Esophagus squamous epithelium (tissue), 5 donors: ENCODE data around the gene KLF16. TPM values are rescaled to one million over a fixed set of nuclear protein-coding genes. Genes with fewer than 3 reads are reported as not detected.
"Not testable (repeated sequence)": the region's sequence is repeated elsewhere in the genome, so short reads cannot be mapped to it uniquely, and the experiment has no call there.

Experiments used
- DNase-seq: peaks from one replicate; lab custom pipeline; 2025; lab: John Stamatoyannopoulos, UW
- H3K27ac ChIP-seq, 4 donors: fragments of 200-600 bp; sonication (generic); one replicate each; pipeline ENCODE4 v1.5.1; 2016 to 2019; ENCODE audit warnings: mild to moderate bottlenecking in 1 of 4
- H3K27me3 ChIP-seq, 4 donors: fragments of 200-600 bp; sonication (generic); 1 replicate in 3 of 4; 2 replicates in 1 of 4; pipeline versions ENCODE4 v1.5.1 to v1.6.0; 2017 to 2021; ENCODE audit warnings: antibody characterized with exemption in 1 of 4
- H3K36me3 ChIP-seq, 3 donors: fragments of 200-600 bp; sonication (generic); one replicate each; pipeline ENCODE4 v1.5.1; 2016 to 2019
- H3K4me1 ChIP-seq, 3 donors: fragments of 200-600 bp; sonication (generic); one replicate each; pipeline ENCODE4 v1.5.1; 2017 to 2019
- H3K4me3 ChIP-seq, 4 donors: fragments of 200-600 bp; sonication (generic); 1 replicate in 3 of 4; 2 replicates in 1 of 4; pipeline ENCODE4 v1.5.1; 2016 to 2019; ENCODE audit warnings: mild to moderate bottlenecking in 2 of 4, moderate library complexity in 1 of 4
- H3K9me3 ChIP-seq, 3 donors: fragments of 200-600 bp; sonication (generic); one replicate each; pipeline ENCODE4 v1.5.1; 2016 to 2019
- POLR2A ChIP-seq, 4 donors: fragments of 450-650 bp; IDR thresholded peaks; one replicate each; pipeline ENCODE4 v1.6.1; 2017; ENCODE audit warnings: antibody characterized with exemption in 4 of 4, mild to moderate bottlenecking in 4 of 4, moderate library complexity in 3 of 4
- WGBS, 2 donors: methylation state at CpG; one replicate each; pipeline ENCODE4 v1.1.5; 2018; 5-methylcytosine and 5-hydroxymethylcytosine counted together
- intact Hi-C: fragments of 100-400 bp; cut with DNase I; formaldehyde crosslinking; loops from one replicate; pipeline ENCODE4 v1.15.0; 2022
- total RNA-seq, 4 donors: library from RNA; depleted of rRNA; stranded (reverse); fragments of >200 nt; gene quantifications; one replicate each; pipeline ENCODE4 v1.1.0, GENCODE V29; 2016
- TF ChIP-seq, protein P1 (sequence below), 6 experiments: fragments of 450-650 bp in 4 of 6; fragments of 200-600 bp in 2 of 6; sonication (generic) in 2 of 6; IDR thresholded peaks; one replicate each; pipeline ENCODE4 v1.5.1; 2016 to 2019; ENCODE audit warnings: antibody characterized with exemption in 6 of 6, mild to moderate bottlenecking in 4 of 6, moderate library complexity in 4 of 6
- donor health status: DM: yes; HTN: yes; CAD: no.

The KLF16 gene
- total RNA-seq, 4 donors from 2014 or later: 8.3 to 13.5 (median 9.1) TPM

GRCh38 chr19:1882089-1882785 is 18.9 kb upstream of the KLF16 start:
- Histone ChIP-seq H3K36me3 (peaks cover 0 to 25% (median 6%) of the 10 kb centered on the region in 3 donors), H3K27me3 (no peaks in the 10 kb centered on the region), H3K4me1 (peaks cover 38 to 56% (median 44%) of the 10 kb centered on the region in 3 donors), H3K27ac (peak overlapping the region; percentile 94 to 96 (median 96)), H3K9me3 (no peaks in the 10 kb centered on the region), H3K4me3 (peak overlapping the region in 3 of 4 donors; percentile 20 to 98 (median 94))
- DNase-seq: no peak
- intact Hi-C loops: no loop called here
- TF ChIP-seq POLR2A (IDR thresholded peaks at IDR 0.05): no peak
- TF ChIP-seq, protein P1, sequence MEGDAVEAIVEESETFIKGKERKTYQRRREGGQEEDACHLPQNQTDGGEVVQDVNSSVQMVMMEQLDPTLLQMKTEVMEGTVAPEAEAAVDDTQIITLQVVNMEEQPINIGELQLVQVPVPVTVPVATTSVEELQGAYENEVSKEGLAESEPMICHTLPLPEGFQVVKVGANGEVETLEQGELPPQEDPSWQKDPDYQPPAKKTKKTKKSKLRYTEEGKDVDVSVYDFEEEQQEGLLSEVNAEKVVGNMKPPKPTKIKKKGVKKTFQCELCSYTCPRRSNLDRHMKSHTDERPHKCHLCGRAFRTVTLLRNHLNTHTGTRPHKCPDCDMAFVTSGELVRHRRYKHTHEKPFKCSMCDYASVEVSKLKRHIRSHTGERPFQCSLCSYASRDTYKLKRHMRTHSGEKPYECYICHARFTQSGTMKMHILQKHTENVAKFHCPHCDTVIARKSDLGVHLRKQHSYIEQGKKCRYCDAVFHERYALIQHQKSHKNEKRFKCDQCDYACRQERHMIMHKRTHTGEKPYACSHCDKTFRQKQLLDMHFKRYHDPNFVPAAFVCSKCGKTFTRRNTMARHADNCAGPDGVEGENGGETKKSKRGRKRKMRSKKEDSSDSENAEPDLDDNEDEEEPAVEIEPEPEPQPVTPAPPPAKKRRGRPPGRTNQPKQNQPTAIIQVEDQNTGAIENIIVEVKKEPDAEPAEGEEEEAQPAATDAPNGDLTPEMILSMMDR (IDR thresholded peaks at IDR 0.05): no peak
- 36 to 37% methylated on average over 4 to 7 of the region's 31 CpGs for WGBS, 2 donors

DNA sequence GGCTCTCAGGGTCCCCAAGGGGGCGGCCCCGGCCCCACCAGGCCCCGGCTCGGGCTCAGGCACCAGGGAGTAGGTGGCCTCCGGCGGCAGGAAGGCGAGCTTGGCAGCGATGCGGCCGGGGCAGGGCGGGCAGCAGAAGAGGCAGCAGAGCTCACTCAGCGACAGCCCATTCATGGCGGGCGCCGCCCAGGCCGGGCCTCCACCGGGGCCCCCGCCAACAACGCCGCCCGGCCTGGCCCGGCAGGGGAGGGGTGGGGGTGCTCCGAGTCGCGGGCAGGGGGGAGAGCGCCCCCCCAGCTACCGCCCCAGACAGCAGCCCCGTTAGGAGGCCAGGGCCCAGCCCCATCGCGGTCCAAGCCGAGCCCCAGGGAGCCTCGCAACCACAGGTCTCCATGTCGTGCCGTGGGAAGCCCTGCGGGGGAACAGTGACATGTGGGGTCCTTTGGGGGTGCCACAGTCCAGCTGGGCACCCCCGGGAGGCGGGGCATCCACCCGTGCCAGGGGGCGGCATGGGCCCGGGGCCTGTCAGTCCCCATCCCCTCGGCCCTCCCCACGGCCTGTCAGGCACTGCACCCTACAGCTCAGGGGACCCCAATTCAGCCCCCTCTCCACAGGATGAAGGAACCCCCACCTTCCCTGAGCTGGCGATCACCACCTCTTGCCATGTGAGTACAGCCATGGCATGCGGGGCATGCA is 18.2 kb upstream of the KLF16 start:
- Histone ChIP-seq H3K4me1 (peaks cover 40 to 63% (median 48%) of the 10 kb centered on the region in 3 donors), H3K36me3 (peaks cover 0 to 25% (median 6%) of the 10 kb centered on the region in 3 donors), H3K27ac (peak overlapping the region; percentile 66 to 96 (median 95)), H3K4me3 (peak overlapping the region in 3 of 4 donors; percentile 20 to 98 (median 28))
- H3K27me3 ChIP-seq, intact Hi-C loops, DNase-seq, H3K9me3 ChIP-seq: not testable (repeated sequence)
- WGBS, 2 donors: 40% methylated on average over 1 of the region's 44 CpGs; no CpG with 5 or more reads in 1 of the 2 donors

- peak overlapping the region in 2 of 4 donors; percentile 28 to 98 for H3K4me3 ChIP-seq
- no peaks in the 10 kb centered on the region for H3K27me3 ChIP-seq
- peak overlapping the region; percentile 26 to 96 (median 81) for H3K27ac ChIP-seq
- H3K4me1 ChIP-seq: peaks cover 44 to 67% (median 51%) of the 10 kb centered on the region in 3 donors
- DNase-seq: no peak
- H3K9me3 ChIP-seq: no peaks in the 10 kb centered on the region
- intact Hi-C loops: no loop called here
- TF ChIP-seq, protein P1 (IDR thresholded peaks at IDR 0.05): no peak
- TF ChIP-seq POLR2A (IDR thresholded peaks at IDR 0.05): no peak
- 60 to 86% methylated on average over 1 of the region's 35 CpGs for WGBS, 2 donors
- peaks cover 0 to 25% (median 6%) of the 10 kb centered on the region in 3 donors for H3K36me3 ChIP-seq
These were observed 17.4 kb upstream of the KLF16 start for GRCh38 chr19:1880611-1881392.

DNA sequence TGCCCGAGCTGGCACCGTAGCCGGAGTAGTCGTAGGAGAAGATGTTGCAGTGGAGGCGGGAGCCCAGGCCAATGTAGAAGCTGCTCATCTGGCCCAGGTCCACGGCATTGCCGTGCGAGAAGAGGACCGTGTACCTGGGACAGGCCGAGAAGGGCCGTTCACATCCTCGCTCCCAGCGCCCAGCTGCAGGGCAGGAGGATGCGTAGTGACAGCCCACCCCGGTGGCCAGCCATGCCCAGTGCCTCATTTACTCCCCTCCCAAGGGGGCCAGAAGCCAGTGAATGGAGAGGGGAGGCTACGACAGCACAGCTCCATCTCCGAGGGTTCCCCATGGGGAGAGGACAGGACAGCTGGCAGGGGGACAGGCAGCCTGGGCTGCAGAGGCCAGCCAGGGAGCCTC is 16.6 kb upstream of the KLF16 start:
- H3K27ac ChIP-seq, H3K4me3 ChIP-seq, DNase-seq, H3K27me3 ChIP-seq, H3K9me3 ChIP-seq, intact Hi-C loops: not testable (repeated sequence)
- 80% methylated on average over 4 of the region's 17 CpGs; no CpG with 5 or more reads in 1 of the 2 donors for WGBS, 2 donors
- peaks cover 44 to 69% (median 56%) of the 10 kb centered on the region in 3 donors for H3K4me1 ChIP-seq
- H3K36me3 ChIP-seq: peaks cover 0 to 25% (median 6%) of the 10 kb centered on the region in 3 donors

DNA sequence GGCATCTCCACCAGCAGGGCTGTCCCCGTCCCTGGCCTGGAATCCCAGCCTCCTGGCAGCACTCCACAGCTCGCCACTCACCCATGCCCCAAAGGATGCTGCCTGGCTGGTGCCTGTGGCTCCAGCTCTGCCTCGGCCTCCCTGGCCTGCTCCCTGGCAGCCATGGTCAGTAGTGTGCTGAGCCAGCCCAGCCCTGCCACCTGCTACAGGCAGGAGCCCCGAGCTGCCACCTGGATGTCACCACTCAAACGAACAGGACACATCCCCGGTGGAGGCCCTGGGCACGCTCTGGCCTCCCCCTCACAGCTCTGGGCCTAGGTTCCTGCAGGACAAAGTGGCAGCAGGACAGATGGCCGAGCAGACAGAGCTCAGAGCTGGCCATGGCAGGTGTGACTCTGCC is 15.2 kb upstream of the KLF16 start:
- peaks cover 0 to 25% (median 6%) of the 10 kb centered on the region in 3 donors for H3K36me3 ChIP-seq
- peaks cover 46 to 72% (median 57%) of the 10 kb centered on the region in 3 donors for H3K4me1 ChIP-seq
- H3K27me3 ChIP-seq: not testable (repeated sequence)

GRCh38 chr19:1877280-1877660 is 13.9 kb upstream of the KLF16 start:
- WGBS, 2 donors: no CpG with 5 or more reads among the region's 47 CpGs
- Histone ChIP-seq H3K4me3 (peak overlapping the region in 3 of 4 donors; percentile 96 to 99 (median 96)), H3K36me3 (peaks cover 0 to 34% (median 6%) of the 10 kb centered on the region in 3 donors), H3K4me1 (peaks cover 49 to 72% (median 57%) of the 10 kb centered on the region in 3 donors)
- H3K27me3 ChIP-seq, H3K9me3 ChIP-seq, H3K27ac ChIP-seq, DNase-seq, intact Hi-C loops: not testable (repeated sequence)

More for the DNA sequence above, 15.2 kb upstream of the KLF16 start:
- H3K4me3 ChIP-seq, DNase-seq, H3K9me3 ChIP-seq, intact Hi-C loops, H3K27ac ChIP-seq: not testable (repeated sequence)
- WGBS, 2 donors: 60% methylated on average over 2 of the region's 8 CpGs; no CpG with 5 or more reads in 1 of the 2 donors

DNA sequence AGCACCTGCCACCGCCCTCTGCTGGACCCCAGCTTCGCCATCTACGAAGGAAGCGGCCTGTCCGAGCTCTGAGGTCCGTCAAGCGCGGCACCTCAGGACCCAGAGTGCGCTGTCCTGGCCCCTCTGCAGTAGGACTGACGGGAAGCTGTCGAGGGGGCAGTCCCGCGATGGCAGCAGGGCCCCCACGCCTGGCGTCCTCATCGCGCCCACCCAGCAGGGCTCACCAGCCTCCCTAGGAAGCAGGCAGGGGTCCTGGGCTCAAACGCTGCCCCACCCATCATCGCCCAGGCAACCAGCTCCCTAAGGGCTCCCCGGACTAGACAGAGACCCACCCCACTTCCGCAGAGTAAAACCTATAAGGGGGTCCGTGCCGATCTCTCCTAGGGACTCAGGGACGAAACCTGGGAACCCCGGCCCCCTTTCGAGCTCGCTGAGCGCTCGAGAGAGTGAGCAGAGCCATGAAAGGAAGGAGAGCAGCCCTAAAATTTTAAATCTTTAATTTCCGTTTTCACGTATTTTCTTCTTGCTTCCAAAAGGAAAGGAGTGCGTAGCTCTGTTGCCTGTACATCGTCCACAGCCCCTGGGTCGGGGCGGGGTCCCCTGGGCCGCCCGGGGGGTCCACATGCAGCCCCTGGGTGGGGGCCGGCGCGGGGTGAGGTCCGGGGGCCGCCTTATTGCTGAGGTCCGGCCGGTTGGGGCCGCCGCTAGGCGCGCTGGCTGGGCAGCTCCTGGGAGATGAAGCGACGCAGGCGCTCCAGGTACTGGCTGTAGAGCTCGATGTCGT is 13.3 kb upstream of the KLF16 start:
- DNase-seq, H3K27me3 ChIP-seq, intact Hi-C loops, H3K9me3 ChIP-seq: not testable (repeated sequence)
- Histone ChIP-seq H3K4me1 (peaks cover 49 to 72% (median 53%) of the 10 kb centered on the region in 3 donors), H3K36me3 (peaks cover 0 to 40% (median 6%) of the 10 kb centered on the region in 3 donors), H3K27ac (peak overlapping the region; percentile 93 to 98 (median 96)), H3K4me3 (peak overlapping the region; percentile 69 to 99 (median 96))
- WGBS, 2 donors: 33 to 83% methylated on average over 10 to 11 of the region's 53 CpGs
